WTC11 (cell line): ENCODE measurements around the gene LYRM7.

Experiments used
- ETV6 ChIP-seq: sonication (generic); formaldehyde crosslinking; IDR thresholded peaks from 2 replicates; pipeline ENCODE4 v1.8.1; 2022; ENCODE audit warnings: mild to moderate bottlenecking, missing genetic modification reagents
- ZNF232 ChIP-seq: sonication (generic); formaldehyde crosslinking; IDR thresholded peaks from 2 replicates; pipeline ENCODE4 v1.8.0; 2022; ENCODE audit warnings: mild to moderate bottlenecking, missing genetic modification reagents
- TF ChIP-seq, protein P1 (sequence below): fragments of 200-600 bp; IDR thresholded peaks from 2 replicates; pipeline ENCODE4 v1.8.0; 2022; ENCODE audit warnings: antibody characterized with exemption

DNA sequence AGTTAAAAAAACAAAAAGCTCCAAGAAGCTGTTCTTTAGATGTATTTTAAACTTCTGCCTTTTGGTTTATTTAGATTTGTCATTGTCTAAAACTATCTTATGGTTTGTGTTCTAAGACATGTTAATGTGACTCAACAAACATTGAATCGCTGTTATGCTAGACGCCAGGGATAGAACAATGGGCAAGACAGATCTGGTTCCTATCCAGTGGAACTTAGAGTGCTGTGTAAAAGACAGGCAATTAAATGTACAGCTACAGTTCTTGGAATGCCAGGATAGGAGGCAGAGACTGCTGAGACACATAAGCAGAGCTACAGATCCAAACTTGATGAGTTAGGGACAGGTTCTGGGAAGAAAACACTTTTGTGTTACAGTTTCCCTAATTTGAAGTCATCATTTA, 22.4 kb downstream of the LYRM7 start:
- TF ChIP-seq, protein P1, sequence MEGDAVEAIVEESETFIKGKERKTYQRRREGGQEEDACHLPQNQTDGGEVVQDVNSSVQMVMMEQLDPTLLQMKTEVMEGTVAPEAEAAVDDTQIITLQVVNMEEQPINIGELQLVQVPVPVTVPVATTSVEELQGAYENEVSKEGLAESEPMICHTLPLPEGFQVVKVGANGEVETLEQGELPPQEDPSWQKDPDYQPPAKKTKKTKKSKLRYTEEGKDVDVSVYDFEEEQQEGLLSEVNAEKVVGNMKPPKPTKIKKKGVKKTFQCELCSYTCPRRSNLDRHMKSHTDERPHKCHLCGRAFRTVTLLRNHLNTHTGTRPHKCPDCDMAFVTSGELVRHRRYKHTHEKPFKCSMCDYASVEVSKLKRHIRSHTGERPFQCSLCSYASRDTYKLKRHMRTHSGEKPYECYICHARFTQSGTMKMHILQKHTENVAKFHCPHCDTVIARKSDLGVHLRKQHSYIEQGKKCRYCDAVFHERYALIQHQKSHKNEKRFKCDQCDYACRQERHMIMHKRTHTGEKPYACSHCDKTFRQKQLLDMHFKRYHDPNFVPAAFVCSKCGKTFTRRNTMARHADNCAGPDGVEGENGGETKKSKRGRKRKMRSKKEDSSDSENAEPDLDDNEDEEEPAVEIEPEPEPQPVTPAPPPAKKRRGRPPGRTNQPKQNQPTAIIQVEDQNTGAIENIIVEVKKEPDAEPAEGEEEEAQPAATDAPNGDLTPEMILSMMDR = no peak
- no peak for TF ChIP-seq ZNF232 (CRISPR knock-in tag)
- no peak for TF ChIP-seq ETV6 (CRISPR knock-in tag)
